HG03460 (cell line): ENCODE measurements around the gene CNTD1.

ENCODE experiments used
- ATAC-seq: cut with Tn5 transposase; IDR thresholded peaks from one replicate; pipeline ENCODE4 v1.9.1; 2021; ENCODE audit not compliant: unreplicated experiment

CNTD1 gene

GRCh38 chr17:42803074-42803883 is 4.6 kb downstream of the CNTD1 start:
- ATAC-seq, result no peak

DNA sequence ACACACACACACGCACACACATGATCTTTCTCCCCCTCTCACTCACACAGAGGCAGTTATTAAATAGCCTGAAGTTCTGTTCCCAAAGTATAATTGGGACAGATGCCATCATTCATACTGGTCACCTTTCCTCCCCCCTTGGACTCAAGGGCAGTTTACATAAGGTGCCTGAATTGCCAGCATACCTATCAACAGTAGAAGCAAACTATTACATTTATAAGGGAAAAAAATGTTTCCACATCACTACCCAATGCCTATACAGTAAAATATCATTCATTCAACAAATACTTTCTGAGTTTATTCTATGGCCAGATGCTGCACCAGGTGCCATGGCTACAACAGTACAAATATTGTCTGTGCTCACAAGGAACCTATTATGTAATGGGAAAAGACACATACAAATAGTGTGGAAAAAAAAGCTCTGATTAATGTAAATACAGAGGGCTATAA is 6.3 kb downstream of the CNTD1 start:
- no peak for ATAC-seq

DNA sequence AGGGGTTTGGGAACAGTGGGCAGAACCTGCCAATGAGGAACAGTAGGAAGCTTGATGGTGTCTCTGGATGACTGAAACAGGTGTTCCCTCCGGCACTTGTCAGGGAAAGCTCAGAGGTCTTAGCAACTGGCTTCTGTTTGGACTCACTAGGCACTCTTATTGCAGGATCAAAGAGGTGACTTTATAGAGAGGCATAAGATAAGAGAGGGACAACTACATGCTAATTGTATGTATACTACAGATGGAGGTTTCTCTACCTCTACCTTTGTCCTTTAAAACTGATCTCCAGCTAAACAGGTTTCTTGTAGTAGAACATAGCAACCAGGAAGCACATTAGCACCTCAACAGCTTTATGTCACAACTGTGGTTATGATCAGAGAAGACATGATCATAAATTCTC is 7.6 kb downstream of the CNTD1 start:
- no peak for ATAC-seq

DNA sequence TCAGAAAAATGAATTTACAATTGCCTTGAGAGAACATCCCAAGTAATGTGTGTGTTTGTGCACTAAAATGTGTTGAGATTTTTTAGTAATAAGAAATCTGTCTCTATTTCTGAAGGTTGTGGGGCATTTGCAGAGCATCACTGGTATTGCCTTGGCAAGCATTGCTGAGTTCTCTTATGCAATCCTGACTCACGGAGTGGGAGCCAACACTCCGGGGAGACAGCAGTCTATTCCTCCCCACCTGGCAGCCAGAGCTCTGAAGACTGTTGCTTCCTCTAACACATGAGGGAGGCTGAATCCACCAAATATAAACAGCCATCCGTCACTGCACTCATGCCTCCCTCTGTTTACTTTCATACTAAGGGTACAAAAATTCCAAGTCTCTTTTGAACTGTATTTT is 10.6 kb downstream of the CNTD1 start:
- no peak for ATAC-seq

DNA sequence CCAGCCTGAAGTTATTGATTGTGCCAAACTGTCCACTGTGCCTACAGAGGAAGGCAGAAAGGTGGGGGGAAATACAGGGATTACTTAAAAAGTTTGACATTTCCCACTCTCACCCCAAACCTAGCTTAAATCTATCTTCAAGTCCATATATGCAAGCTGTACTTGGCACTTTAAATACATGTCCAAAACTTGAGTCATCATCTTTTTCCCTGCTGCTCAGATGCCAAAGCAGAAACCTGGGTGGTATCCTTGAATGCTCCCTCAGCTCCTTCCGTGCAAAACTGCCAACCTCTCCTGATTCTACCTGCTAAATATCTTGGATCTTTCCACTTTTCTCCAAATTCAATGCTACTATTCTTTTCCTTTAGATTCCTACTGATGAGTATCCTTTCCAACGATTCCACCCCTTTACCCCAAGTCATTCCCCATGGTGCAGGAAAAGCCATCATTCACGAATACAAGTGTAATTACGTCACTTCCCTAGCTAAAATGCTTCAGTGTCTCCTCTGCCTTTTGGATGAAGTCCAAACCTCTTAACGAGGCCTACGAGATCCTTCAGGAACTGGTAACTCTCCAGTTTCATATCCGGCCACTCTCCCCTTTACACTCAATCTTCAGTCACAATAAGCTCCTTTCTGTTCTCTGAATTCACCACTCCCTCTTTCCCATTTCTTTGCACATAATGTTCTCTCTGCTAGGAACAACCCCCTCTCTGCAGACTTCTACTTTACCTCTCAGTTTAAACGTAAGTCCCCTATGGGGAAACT is 16.2 kb downstream of the CNTD1 start:
- ATAC-seq, result no peak

DNA sequence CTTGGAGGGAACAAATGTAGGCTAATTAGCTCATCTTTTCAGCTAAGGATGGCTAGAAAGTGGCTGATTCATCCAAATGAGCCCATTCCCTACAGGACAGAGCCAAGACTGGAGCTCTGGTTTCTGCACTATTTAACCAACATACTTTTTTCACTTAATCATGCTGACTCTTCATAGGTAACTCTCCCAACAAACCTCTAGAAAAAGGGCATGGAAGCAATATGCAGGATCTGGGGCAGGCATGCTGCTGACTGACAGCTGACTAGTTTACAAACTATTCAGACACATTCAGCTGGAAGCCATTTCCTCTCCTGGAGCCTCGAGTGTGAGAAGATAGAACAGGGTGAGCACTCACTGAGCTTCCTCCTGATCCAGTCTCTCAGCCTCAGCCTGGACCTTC is 19.2 kb downstream of the CNTD1 start:
- no peak for ATAC-seq

- no peak for ATAC-seq
These were observed 19.7 kb downstream of the CNTD1 start for GRCh38 chr17:42818379-42818778.

DNA sequence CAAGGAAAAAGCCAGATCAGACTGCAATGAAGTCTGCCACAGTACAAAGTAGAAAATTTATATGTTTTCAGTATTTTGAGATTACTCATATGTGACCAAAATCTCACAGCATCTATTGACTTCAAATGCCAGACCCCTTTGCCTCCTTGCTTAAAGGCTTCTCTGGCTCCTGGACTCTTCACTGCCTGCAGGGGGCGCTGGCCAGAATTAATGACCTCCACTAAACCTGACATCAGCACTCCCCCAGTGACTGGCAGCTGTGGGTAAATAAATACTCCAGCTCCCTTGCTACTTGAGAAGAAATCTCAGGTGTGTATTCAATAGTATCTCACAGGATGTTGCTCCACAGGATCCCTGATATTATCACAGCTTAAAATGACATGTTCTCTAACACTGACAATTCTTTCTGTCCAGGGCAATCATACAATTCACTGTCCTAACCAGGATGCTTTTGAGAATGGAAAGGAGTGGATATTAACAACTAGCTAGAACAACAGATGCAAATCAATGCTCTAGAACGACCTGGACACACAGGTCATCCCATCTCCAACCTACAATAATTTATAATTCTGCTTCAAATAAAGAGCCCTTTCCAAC is 21.4 kb downstream of the CNTD1 start:
- ATAC-seq, result no peak

DNA sequence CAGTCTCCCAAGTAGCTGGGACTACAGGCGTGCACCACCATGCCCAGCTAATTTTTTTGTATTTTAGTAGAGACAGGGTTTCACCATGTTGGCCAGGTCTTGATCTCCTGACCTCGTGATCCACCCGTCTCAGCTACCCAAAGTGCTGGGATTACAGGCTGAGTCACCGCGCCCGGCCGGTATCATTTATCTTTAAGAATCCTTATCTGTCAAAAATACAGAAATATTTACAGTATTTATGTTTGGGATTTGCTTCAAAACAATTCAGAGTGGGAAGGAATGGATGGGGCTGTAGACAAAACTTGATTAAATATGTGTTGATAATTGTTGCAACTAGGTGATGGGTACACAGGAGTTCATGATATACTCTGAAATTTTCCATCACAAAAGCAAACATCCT is 22.5 kb downstream of the CNTD1 start:
- no peak for ATAC-seq

GRCh38 chr17:42827472-42827871 is 28.8 kb downstream of the CNTD1 start:
- ATAC-seq, result no peak

- ATAC-seq, result no peak
These were observed 32.3 kb downstream of the CNTD1 start for GRCh38 chr17:42830971-42831370.

- ATAC-seq, result no peak
These were observed 33.7 kb downstream of the CNTD1 start for GRCh38 chr17:42832213-42832933.

- peak; percentile 79 for ATAC-seq
These were observed 34.5 kb downstream of the CNTD1 start, which contains the start of gene PSME3 for GRCh38 chr17:42832934-42833766. Gene PSME3 (plus strand): TSS chr17:42833397. CDS start chr17:42833632, 235 bp downstream.

GRCh38 chr17:42833767-42834422 is 35.2 kb downstream of the CNTD1 start:
- peak; percentile 19 for ATAC-seq

GRCh38 chr17:42835732-42836131 is 37.1 kb downstream of the CNTD1 start:
- ATAC-seq, result no peak

GRCh38 chr17:42841975-42842685 is 43.5 kb downstream of the CNTD1 start:
- ATAC-seq, result no peak

DNA sequence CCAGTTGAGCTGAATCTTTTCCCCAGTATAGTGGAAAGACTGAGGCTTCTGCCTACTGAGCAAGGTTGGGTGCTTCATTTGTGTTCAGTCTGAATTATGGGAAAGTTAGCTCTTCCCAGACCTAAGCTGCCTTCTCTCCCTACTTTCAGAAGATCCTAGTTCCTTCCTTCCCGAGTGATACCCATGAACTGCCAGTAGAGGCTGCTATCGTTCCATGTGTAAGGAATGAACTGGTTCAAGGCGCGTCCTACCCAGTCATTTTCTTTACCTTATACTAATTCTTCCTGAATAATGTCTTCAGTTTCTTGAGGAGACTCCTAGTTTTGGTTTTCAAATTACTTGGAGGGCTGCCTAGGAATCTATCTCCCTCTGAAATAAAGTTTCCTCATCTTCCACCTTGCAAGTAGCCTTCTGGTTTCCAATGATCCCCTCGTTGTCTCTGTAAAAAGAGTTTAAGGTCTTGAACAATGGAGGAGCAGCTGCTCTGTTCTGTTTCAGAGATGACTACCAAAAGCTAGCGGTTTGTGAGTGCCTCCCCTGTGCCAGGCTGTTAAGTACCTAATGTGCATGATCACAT is 44.8 kb downstream of the CNTD1 start:
- no peak for ATAC-seq

DNA sequence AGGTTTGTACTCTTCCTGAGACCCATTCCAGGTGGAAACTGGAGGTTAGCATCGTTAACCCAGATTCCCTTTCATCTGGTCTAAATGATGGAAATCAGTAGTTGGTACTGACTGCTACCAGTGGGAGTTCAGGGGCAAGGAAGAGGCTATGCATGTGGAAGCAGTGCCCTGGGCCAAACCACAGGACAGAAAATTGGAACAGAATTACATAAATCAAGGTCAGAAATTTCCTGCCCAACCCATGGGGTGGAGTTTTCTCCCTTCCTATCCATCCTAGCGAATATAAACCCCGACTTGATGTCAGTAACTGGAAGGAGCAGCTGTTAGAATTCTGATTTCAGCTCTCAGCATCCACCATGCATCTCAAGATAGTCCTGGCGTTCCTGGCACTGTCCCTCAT is 45.6 kb downstream of the CNTD1 start, which contains the start of gene AOC2:
Gene AOC2, plus strand, starts transcription at position 310 of the 400 bp plus-strand sequence. Its CDS starts 47 bp downstream, at position 357.
- ATAC-seq, result no peak
